NB4 (cell line): ENCODE measurements around the gene TMEM135.

Experiments used
- DNase-seq: peaks from one replicate; pipeline ENCODE4 v3.0.0; 2010; ENCODE audit warnings: low read depth
- H3K4me3 ChIP-seq: one replicate; pipeline ENCODE4 v1.5.1; 2011; ENCODE audit warnings: mild to moderate bottlenecking, low read depth, low read length, moderate library complexity
- MAX ChIP-seq: IDR thresholded peaks from 2 replicates; pipeline ENCODE4 v1.6.1; 2011; ENCODE audit warnings: low read depth, low read length
- MYC ChIP-seq: IDR thresholded peaks from 2 replicates; pipeline ENCODE4 v1.6.1; 2011; ENCODE audit warnings: low read depth, low read length
- POLR2A ChIP-seq: IDR thresholded peaks from 2 replicates; pipeline ENCODE4 v1.6.1; 2011; ENCODE audit warnings: mild to moderate bottlenecking; ENCODE audit not compliant: insufficient read length; ENCODE audit errors: extremely low read depth
- TF ChIP-seq, protein P1 (sequence below): IDR thresholded peaks from one replicate; pipeline ENCODE4 v1.5.1; 2012; ENCODE audit warnings: low read depth, low read length

TMEM135 gene

GRCh38 chr11:87114093-87114492, 76.4 kb downstream of the TMEM135 start:
- DNase-seq = no peak
- TF ChIP-seq MAX (no peak), MYC (no peak), POLR2A (no peak)
- TF ChIP-seq, protein P1, sequence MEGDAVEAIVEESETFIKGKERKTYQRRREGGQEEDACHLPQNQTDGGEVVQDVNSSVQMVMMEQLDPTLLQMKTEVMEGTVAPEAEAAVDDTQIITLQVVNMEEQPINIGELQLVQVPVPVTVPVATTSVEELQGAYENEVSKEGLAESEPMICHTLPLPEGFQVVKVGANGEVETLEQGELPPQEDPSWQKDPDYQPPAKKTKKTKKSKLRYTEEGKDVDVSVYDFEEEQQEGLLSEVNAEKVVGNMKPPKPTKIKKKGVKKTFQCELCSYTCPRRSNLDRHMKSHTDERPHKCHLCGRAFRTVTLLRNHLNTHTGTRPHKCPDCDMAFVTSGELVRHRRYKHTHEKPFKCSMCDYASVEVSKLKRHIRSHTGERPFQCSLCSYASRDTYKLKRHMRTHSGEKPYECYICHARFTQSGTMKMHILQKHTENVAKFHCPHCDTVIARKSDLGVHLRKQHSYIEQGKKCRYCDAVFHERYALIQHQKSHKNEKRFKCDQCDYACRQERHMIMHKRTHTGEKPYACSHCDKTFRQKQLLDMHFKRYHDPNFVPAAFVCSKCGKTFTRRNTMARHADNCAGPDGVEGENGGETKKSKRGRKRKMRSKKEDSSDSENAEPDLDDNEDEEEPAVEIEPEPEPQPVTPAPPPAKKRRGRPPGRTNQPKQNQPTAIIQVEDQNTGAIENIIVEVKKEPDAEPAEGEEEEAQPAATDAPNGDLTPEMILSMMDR = no peak
- H3K4me3 ChIP-seq = no peak overlapping the region

DNA sequence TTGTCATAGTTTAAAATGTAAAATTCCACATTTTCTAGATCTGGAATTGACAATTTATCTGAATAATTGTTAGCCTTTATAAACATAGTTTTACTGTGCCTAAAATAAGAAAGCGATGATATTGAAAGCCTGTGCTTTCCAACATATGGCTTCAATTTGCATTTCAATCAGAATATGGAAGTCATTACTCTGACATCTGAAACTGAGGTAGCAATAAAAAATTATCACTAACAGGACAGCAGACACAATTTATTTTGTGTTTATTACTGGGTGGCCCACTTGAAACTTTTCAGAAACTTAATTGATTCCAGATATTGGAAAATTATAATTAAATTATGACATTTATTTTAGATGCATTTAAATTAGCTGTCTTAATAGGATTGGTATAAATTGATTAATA, 78.5 kb downstream of the TMEM135 start:
- no peak for DNase-seq
- TF ChIP-seq MAX (no peak), POLR2A (no peak)
- H3K4me3 ChIP-seq = no peak overlapping the region

DNA sequence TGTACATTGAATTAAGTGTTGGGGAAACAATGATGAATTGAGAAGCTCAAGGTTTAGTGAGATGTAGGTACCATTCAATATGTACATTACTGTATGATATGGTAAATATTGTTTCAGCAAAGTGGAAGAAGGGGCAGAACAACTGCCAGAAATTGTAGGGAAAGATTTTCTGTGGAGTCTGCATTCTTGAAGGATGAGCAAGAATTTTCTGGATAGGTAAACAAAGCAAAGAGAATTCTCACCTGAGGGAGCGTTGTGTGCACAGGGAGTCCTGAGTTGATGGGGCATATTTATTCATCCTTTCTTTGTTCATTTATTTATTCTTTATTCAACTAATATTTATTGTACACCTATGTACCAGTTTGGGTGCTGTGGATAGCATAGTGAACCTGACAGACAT, 83.2 kb downstream of the TMEM135 start:
- H3K4me3 ChIP-seq = no peak overlapping the region
- no peak for DNase-seq
- no peak for TF ChIP-seq POLR2A

DNA sequence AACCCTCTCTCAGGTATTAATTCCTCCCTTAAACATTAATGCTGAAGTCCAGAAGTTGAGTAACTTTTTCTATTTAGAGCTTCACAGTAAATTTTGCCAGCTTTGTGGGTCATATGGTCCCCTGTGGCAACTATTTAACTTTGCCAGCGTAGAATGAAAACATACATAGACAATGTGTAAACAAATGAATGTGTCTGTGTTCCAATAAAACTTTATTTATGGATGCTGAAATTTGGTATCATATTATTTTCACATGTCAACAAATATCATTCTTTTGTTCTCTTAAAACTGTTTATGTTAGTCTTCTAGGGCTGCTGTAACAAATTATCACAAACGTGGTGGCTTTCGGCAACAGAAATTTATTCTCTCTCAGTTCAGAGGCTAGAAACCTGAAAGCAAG, 85.1 kb downstream of the TMEM135 start:
- TF ChIP-seq MYC = no peak
- no peak for TF ChIP-seq MAX
- TF ChIP-seq, protein P1 = no peak
- TF ChIP-seq POLR2A = no peak
- DNase-seq = no peak
- no peak overlapping the region for H3K4me3 ChIP-seq

DNA sequence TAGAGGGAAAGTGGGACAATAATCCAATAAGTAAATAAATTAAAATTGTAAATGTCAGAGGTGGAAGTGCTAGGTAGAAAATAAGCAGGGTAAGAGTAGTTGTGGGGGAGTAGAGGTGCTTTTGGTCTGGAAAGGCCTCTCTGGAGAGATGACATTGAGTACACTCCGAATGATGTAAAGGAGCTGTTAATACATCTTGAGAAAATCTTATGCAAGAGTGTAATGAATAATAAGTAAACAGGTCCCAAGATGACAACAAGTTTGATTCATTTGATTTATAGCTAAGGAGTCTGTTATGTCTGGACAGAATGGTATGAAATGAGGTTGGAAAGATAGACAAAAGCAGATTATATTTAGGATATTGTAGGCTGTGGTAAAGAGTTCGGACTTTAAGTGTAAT, 87.5 kb downstream of the TMEM135 start:
- H3K4me3 ChIP-seq = no peak overlapping the region
- TF ChIP-seq, protein P1 = no peak
- TF ChIP-seq MAX (no peak), POLR2A (no peak), MYC (no peak)
- DNase-seq = no peak

DNA sequence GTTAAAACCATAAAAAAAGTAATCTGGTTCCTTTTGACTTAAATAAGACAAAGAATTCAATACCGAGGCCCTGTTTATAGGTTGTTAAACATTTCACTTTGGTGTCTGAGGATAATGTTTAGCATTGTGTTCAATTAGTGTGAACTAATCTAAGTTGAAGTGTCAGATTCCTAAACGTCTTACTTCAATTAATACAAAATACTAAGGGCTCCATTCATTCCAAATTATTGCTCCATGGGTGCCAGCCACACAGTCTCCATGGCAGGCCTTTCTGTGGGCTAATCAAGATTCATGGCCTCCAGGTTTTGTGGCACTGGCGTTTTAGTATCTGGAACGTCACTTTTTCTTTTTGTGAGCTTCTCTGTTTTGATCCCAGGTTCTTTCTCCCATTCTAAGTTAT, 89.4 kb downstream of the TMEM135 start:
- TF ChIP-seq, protein P1 = no peak
- TF ChIP-seq POLR2A (no peak), MAX (no peak), MYC (no peak)
- no peak for DNase-seq
- H3K4me3 ChIP-seq = no peak overlapping the region

GRCh38 chr11:87128372-87128771, 90.6 kb downstream of the TMEM135 start:
- no peak for DNase-seq
- H3K4me3 ChIP-seq = no peak overlapping the region
- TF ChIP-seq, protein P1 = no peak
- TF ChIP-seq MYC (no peak), MAX (no peak), POLR2A (no peak)
